ENCODE results near the gene ANO1.

- TF ChIP-seq CTCF (IDR thresholded peaks at IDR 0.05; ENCODE audit: low read length) (no peak), EZH2 (optimal IDR thresholded peaks at IDR 0.05; ENCODE audit: low read depth, low read length) (no peak), EZH2phosphoT487 (IDR thresholded peaks at IDR 0.05; ENCODE audit: low read length) (no peak)
These were observed 61.8 kb downstream of the ANO1 start for GRCh38 chr11:70139785-70140410.
